Neural progenitor cell (in vitro differentiated cells): ENCODE results near the gene MCUR1. TPM values are rescaled to one million over a fixed set of nuclear protein-coding genes. Genes with fewer than 3 reads are reported as not detected.

ENCODE experiments used
- DNase-seq: peaks from one replicate; pipeline ENCODE4 v3.0.0-alpha.2; 2016; ENCODE audit warnings: low spot score
- H2AFZ ChIP-seq: fragments of 200-600 bp; sonication (generic); replicated peaks from 2 replicates; pipeline ENCODE4 v1.6.1; 2016; ENCODE audit warnings: antibody characterized with exemption
- H3F3A ChIP-seq: fragments of 200-600 bp; sonication (generic); 2 replicates; pipeline ENCODE4 v1.6.1; 2016; ENCODE audit warnings: antibody characterized with exemption, low read depth
- H3K27ac ChIP-seq: fragments of 200-600 bp; sonication (generic); 2 replicates; pipeline ENCODE4 v1.5.1; 2016; ENCODE audit warnings: mild to moderate bottlenecking
- H3K27me3 ChIP-seq: fragments of 200-600 bp; sonication (generic); 2 replicates; pipeline ENCODE4 v1.6.1; 2016; ENCODE audit warnings: mild to moderate bottlenecking, moderate library complexity
- H3K36me3 ChIP-seq: fragments of 200-600 bp; sonication (generic); 2 replicates; pipeline ENCODE4 v1.5.1; 2016
- H3K4me1 ChIP-seq: fragments of 200-600 bp; sonication (generic); 2 replicates; pipeline ENCODE4 v1.6.1; 2016; ENCODE audit warnings: mixed run types
- H3K4me2 ChIP-seq: fragments of 200-600 bp; sonication (generic); 2 replicates; pipeline ENCODE4 v1.6.1; 2016
- H3K4me3 ChIP-seq: fragments of 200-600 bp; sonication (generic); 2 replicates; pipeline ENCODE4 v1.5.1; 2016
- H3K79me2 ChIP-seq: fragments of 200-600 bp; sonication (generic); 2 replicates; pipeline ENCODE4 v1.6.1; 2016; ENCODE audit warnings: low read depth
- H3K9ac ChIP-seq: fragments of 200-600 bp; sonication (generic); 2 replicates; pipeline ENCODE4 v1.6.1; 2016
- H3K9me3 ChIP-seq: fragments of 200-600 bp; sonication (generic); 2 replicates; pipeline ENCODE4 v1.5.1; 2016; ENCODE audit warnings: low read depth
- H4K20me1 ChIP-seq: fragments of 200-600 bp; sonication (generic); 2 replicates; pipeline ENCODE4 v1.6.1; 2016; ENCODE audit warnings: low read depth
- H3K27ac Mint-ChIP-seq: 3 replicates; pipeline ENCODE4 v1.8.0; 2021; ENCODE audit warnings: mixed read lengths
- H3K27me3 Mint-ChIP-seq: 2 replicates; pipeline ENCODE4 v1.8.0; 2022; ENCODE audit warnings: low read depth, mild to moderate bottlenecking, inconsistent platforms, moderate library complexity, mixed read lengths; ENCODE audit not compliant: insufficient read depth
- H3K36me3 Mint-ChIP-seq: 3 replicates; pipeline ENCODE4 v1.8.0; 2021; ENCODE audit warnings: mixed read lengths
- H3K4me1 Mint-ChIP-seq: 3 replicates; pipeline ENCODE4 v1.8.0; 2021; ENCODE audit warnings: mixed read lengths
- H3K4me3 Mint-ChIP-seq: 3 replicates; pipeline ENCODE4 v1.8.0; 2021; ENCODE audit warnings: mild to moderate bottlenecking, moderate library complexity, mixed read lengths
- H3K9me3 Mint-ChIP-seq: 3 replicates; pipeline ENCODE4 v1.8.0; 2020; ENCODE audit warnings: mixed read lengths
- EZH2 ChIP-seq: fragments of 200-600 bp; sonication (generic); IDR thresholded peaks from 2 replicates; pipeline ENCODE4 v1.6.1; 2017; ENCODE audit warnings: antibody characterized with exemption, mild to moderate bottlenecking, moderate library complexity
- EZH2phosphoT487 ChIP-seq: fragments of 200-600 bp; sonication (generic); IDR thresholded peaks from 2 replicates; pipeline ENCODE4 v1.6.1; 2017; ENCODE audit warnings: antibody characterized with exemption
- total RNA-seq: library from RNA; depleted of rRNA; stranded (reverse); fragments of >200 nt; gene quantifications from 2 replicates; pipeline ENCODE4 v1.2.3, GENCODE V29; 2015; ENCODE audit warnings: low replicate concordance
- TF ChIP-seq, protein P1 (sequence below): fragments of 200-600 bp; sonication (generic); IDR thresholded peaks from 2 replicates; pipeline ENCODE4 v1.5.1; 2017; ENCODE audit warnings: antibody characterized with exemption, mild to moderate bottlenecking

The MCUR1 gene
- total RNA-seq, 1 donor from 2014 or later = 16.2 TPM

DNA sequence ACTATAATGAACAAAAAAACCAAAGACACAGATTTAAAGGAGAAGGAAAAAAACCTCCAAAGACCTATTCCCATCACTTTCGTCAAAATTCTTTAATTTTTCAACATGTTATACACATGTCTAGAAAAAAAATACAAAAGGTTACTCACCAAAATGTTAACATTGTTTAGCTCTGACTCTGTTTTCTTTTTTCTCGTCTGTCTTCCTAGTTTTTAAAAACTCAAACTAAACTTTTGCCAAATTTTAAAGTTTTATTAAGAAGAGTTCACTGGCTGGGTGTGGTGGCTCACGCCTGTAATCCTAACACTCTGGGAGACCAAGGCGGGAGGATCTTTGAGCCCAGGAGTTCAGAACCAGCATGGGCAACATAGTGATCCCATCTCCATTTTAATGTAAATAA lies 10.8 kb downstream of the MCUR1 start:
- peaks cover 33% of the 10 kb centered on the region for H3K36me3 Mint-ChIP-seq

DNA sequence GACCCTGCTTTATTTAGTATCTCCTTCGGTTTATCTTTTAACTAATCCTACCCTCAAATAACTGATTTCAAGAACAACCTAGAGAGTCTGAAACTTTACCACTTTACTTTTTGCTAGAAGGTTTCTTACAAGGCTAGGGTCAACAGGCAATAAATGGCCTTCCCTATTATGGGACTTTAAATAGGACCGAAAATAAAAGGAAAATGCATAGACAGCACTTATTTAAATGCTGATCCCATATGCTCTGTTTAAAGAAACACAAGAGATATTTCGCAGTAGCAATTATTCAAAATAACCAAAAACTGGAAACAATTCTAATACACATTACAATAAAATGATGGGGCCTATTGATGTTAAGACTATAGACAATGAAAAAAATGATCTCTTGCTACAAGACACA lies 13.7 kb downstream of the MCUR1 start:
- Histone ChIP-seq H4K20me1 (no peaks in the 10 kb centered on the region), H3K36me3 (peaks cover 5% of the 10 kb centered on the region), H3K4me3 (no peak overlapping the region), H3K9ac (no peak overlapping the region), H3K9me3 (no peaks in the 10 kb centered on the region), H3K27ac (no peak overlapping the region), H3K27me3 (no peaks in the 10 kb centered on the region), H3K4me1 (no peaks in the 10 kb centered on the region), H3K79me2 (no peaks in the 10 kb centered on the region), H3F3A (peaks cover under 1% of the 10 kb centered on the region), H3K4me2 (no peak overlapping the region), H2AFZ (no peak overlapping the region)
- TF ChIP-seq EZH2 = no peak
- TF ChIP-seq, protein P1, sequence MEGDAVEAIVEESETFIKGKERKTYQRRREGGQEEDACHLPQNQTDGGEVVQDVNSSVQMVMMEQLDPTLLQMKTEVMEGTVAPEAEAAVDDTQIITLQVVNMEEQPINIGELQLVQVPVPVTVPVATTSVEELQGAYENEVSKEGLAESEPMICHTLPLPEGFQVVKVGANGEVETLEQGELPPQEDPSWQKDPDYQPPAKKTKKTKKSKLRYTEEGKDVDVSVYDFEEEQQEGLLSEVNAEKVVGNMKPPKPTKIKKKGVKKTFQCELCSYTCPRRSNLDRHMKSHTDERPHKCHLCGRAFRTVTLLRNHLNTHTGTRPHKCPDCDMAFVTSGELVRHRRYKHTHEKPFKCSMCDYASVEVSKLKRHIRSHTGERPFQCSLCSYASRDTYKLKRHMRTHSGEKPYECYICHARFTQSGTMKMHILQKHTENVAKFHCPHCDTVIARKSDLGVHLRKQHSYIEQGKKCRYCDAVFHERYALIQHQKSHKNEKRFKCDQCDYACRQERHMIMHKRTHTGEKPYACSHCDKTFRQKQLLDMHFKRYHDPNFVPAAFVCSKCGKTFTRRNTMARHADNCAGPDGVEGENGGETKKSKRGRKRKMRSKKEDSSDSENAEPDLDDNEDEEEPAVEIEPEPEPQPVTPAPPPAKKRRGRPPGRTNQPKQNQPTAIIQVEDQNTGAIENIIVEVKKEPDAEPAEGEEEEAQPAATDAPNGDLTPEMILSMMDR = no peak
- TF ChIP-seq EZH2phosphoT487 = no peak
- Mint-ChIP-seq H3K4me3 (no peak overlapping the region), H3K27ac (no peak overlapping the region), H3K9me3 (no peaks in the 10 kb centered on the region), H3K27me3 (peaks cover 2% of the 10 kb centered on the region), H3K4me1 (no peaks in the 10 kb centered on the region), H3K36me3 (peaks cover 20% of the 10 kb centered on the region)
- DNase-seq = no peak

More for the DNA sequence above, 10.8 kb downstream of the MCUR1 start:
- H3K27ac ChIP-seq = no peak overlapping the region
- no peaks in the 10 kb centered on the region for H3K4me1 ChIP-seq
- no peaks in the 10 kb centered on the region for H3K9me3 ChIP-seq
- no peaks in the 10 kb centered on the region for H3K27me3 ChIP-seq
- no peak overlapping the region for H3K9ac ChIP-seq
- peaks cover 5% of the 10 kb centered on the region for H3K36me3 ChIP-seq
- Mint-ChIP-seq H3K4me3 (no peak overlapping the region), H3K9me3 (no peaks in the 10 kb centered on the region), H3K27ac (no peak overlapping the region), H3K27me3 (no peaks in the 10 kb centered on the region), H3K4me1 (no peaks in the 10 kb centered on the region)
- no peaks in the 10 kb centered on the region for H3F3A ChIP-seq
- no peaks in the 10 kb centered on the region for H4K20me1 ChIP-seq
- H3K4me3 ChIP-seq = no peak overlapping the region
- no peak for DNase-seq
- TF ChIP-seq EZH2 (no peak), EZH2phosphoT487 (no peak)
- TF ChIP-seq, protein P1 = no peak
- peaks cover 13% of the 10 kb centered on the region for H3K79me2 ChIP-seq
- no peak overlapping the region for H2AFZ ChIP-seq
- H3K4me2 ChIP-seq = no peak overlapping the region

DNA sequence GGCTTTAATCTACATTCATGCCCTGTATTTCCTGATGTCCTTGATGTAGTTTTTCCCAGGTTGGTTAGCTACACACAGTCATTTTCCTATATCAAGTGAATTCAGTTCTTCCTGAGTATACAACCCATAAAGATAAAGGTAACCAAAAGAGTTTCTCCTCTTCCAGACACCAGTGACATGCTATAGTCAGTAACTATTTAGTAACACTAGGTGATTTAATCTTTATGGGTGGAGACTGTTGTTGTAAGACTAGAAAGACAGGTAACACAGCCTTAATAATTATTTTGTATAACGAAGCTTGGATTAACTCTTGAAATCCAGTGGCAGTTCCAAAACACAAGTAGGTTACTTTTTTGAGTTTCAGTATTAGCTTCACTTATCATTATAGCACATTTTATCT lies 17.6 kb downstream of the MCUR1 start:
- Mint-ChIP-seq H3K4me3 (no peak overlapping the region), H3K36me3 (peaks cover 12% of the 10 kb centered on the region), H3K9me3 (no peaks in the 10 kb centered on the region), H3K4me1 (no peaks in the 10 kb centered on the region), H3K27ac (no peak overlapping the region), H3K27me3 (peaks cover 3% of the 10 kb centered on the region)
- Histone ChIP-seq H2AFZ (no peak overlapping the region), H3K4me2 (no peak overlapping the region), H3K9ac (no peak overlapping the region), H3K27ac (peak overlapping the region; percentile 32), H3K4me1 (no peaks in the 10 kb centered on the region), H3F3A (peaks cover 3% of the 10 kb centered on the region), H3K4me3 (no peak overlapping the region), H3K27me3 (no peaks in the 10 kb centered on the region), H3K36me3 (no peaks in the 10 kb centered on the region), H4K20me1 (no peaks in the 10 kb centered on the region), H3K79me2 (peaks cover 4% of the 10 kb centered on the region), H3K9me3 (no peaks in the 10 kb centered on the region)
- DNase-seq = no peak
- no peak for TF ChIP-seq EZH2phosphoT487
- TF ChIP-seq, protein P1 = no peak
- TF ChIP-seq EZH2 = no peak
